Nephron (organoid): ENCODE data around the gene COG4.
A peak's percentile ranks its signal among the peaks of the same experiment; 100 is the strongest.
"Not testable (repeated sequence)": the region's sequence is repeated elsewhere in the genome, so short reads cannot be mapped to it uniquely, and the experiment has no call there.

Source experiments
- H3K27ac Mint-ChIP-seq, 3 experiments: 2 replicates each; pipeline ENCODE4 v1.8.0; 2020; ENCODE audit warnings: mixed read lengths in 3 of 3, mild to moderate bottlenecking in 2 of 3, moderate library complexity in 1 of 3
- H3K27me3 Mint-ChIP-seq: 2 replicates; pipeline ENCODE4 v1.8.0; 2021; ENCODE audit warnings: low read depth, mild to moderate bottlenecking, moderate library complexity, mixed read lengths
- H3K36me3 Mint-ChIP-seq: 2 replicates; pipeline ENCODE4 v1.8.0; 2020; ENCODE audit warnings: low read depth, mixed read lengths
- H3K4me1 Mint-ChIP-seq: 2 replicates; pipeline ENCODE4 v1.8.0; 2020; ENCODE audit warnings: mixed read lengths
- H3K4me3 Mint-ChIP-seq, 3 experiments: 2 replicates each; pipeline ENCODE4 v1.8.0; 2020; ENCODE audit warnings: mild to moderate bottlenecking in 3 of 3, mixed read lengths in 3 of 3, moderate library complexity in 2 of 3
- H3K9me3 Mint-ChIP-seq: 2 replicates; pipeline ENCODE4 v1.8.0; 2020; ENCODE audit warnings: mixed read lengths
- TF ChIP-seq, protein P1 (sequence below), 3 experiments: fragments of 200-600 bp; sonication (generic); IDR thresholded peaks; one replicate each; pipeline ENCODE4 v1.5.0; 2021; ENCODE audit warnings: antibody characterized with exemption in 3 of 3; ENCODE audit not compliant: unreplicated experiment in 3 of 3

Gene COG4

DNA sequence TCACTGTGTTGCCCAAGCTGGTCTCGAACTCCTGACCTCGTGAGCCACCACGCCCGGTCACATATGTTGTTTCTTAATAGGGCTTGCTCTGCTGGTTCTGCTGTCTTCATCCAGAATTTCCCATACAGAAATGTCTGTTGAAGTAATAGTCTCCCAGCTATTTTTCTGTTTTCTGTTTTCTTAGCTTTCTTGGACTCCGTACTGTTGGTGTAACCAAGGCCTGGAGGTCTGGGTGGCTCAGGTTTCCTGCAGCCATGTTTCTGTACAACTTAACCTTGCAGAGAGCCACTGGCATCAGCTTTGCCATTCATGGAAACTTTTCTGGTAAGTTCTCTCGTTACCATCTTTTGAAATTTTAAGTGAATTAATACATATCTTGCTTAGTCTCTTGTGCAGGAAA is 3.0 kb upstream of the COG4 start:
- H3K4me1 Mint-ChIP-seq = peaks cover 58% of the 10 kb centered on the region
- peak overlapping the region; percentile 32 to 92 (median 50) for H3K27ac Mint-ChIP-seq
- H3K4me3 Mint-ChIP-seq = peak overlapping the region; percentile 76 to 88 (median 84)
- H3K27me3 Mint-ChIP-seq = no peaks in the 10 kb centered on the region
- TF ChIP-seq, protein P1, sequence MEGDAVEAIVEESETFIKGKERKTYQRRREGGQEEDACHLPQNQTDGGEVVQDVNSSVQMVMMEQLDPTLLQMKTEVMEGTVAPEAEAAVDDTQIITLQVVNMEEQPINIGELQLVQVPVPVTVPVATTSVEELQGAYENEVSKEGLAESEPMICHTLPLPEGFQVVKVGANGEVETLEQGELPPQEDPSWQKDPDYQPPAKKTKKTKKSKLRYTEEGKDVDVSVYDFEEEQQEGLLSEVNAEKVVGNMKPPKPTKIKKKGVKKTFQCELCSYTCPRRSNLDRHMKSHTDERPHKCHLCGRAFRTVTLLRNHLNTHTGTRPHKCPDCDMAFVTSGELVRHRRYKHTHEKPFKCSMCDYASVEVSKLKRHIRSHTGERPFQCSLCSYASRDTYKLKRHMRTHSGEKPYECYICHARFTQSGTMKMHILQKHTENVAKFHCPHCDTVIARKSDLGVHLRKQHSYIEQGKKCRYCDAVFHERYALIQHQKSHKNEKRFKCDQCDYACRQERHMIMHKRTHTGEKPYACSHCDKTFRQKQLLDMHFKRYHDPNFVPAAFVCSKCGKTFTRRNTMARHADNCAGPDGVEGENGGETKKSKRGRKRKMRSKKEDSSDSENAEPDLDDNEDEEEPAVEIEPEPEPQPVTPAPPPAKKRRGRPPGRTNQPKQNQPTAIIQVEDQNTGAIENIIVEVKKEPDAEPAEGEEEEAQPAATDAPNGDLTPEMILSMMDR (IDR thresholded peaks at IDR 0.05; ENCODE audit: unreplicated experiment in 3 of 3) = no peak
- H3K36me3 Mint-ChIP-seq = peaks cover 41% of the 10 kb centered on the region
- H3K9me3 Mint-ChIP-seq = no peaks in the 10 kb centered on the region

DNA sequence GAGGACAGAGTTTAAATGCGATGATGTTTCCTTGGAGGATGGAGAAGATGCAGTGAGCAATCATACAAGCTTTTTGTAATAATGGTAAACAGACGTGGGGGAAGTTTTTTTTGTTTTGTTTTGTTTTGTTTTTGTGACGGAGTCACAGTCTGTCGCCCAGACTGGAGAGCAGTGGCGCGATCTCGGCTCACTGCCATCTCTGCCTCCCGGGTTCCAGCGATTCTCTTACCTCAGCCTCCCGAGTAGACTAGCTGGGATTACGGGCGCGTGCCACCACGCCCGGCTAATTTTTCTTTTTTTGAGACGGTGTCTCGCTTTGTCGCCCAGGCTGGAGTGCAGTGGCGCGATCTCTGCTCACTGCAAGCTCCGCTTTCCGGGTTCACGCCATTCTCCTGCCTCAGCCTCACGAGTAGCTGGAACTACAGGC is 1.1 kb upstream of the COG4 start:
- Mint-ChIP-seq H3K4me3 (peak overlapping the region; percentile 94 to 99 (median 97)), H3K36me3 (peaks cover 33% of the 10 kb centered on the region), H3K4me1 (peaks cover 57% of the 10 kb centered on the region), H3K27ac (peak overlapping the region; percentile 98 to 100 (median 100))
- H3K27me3 Mint-ChIP-seq, H3K9me3 Mint-ChIP-seq: not testable (repeated sequence)

DNA sequence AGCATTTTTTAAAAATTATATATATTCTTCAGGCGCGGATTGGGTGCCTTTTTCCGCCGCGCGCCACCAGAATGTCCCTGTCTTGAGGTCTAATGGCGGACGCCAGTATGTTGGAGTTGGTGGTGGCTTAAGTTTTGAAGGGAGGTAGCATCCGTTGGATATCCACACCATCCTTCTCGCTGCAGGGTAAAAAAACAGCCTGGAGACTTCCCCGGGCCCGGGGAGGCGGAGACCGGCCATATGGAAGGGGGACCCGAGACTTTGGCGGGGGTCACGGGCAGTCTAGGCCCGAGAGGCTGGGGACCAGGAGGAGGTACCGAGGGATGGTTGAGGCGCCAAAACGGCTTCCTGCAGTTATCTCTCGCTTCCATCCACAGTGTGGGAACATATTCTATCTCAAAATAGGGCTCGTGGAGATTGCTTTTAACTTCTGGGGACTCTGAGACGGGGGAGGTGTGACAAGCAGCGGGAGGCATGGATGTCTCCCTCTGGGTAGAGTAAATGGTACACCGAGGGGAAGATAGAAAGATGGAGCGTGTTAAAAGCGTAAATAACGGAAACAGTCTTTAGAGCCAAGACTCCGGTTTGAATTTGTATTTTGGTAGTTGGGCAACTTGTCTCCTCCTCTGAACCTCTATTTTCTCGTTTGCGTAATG is 517 bp upstream of the COG4 start, which contains the start of gene SF3B3:
Gene SF3B3 (plus strand): TSS at position 74 of the 656 bp plus-strand sequence. CDS start 2,841 bp downstream, outside the sequence.
- peak within 1 kb of the TSS; percentile 98 to 100 (median 100) for H3K27ac Mint-ChIP-seq
- TF ChIP-seq, protein P1 (IDR thresholded peaks at IDR 0.05; ENCODE audit: unreplicated experiment in 3 of 3) = no peak
- peaks cover 29% of the 10 kb centered on the region for H3K36me3 Mint-ChIP-seq
- H3K4me3 Mint-ChIP-seq = peak within 1 kb of the TSS; percentile 94 to 99 (median 97)
- H3K9me3 Mint-ChIP-seq = no peaks in the 10 kb centered on the region
- H3K27me3 Mint-ChIP-seq = no peaks in the 10 kb centered on the region
- peaks cover 52% of the 10 kb centered on the region for H3K4me1 Mint-ChIP-seq

DNA sequence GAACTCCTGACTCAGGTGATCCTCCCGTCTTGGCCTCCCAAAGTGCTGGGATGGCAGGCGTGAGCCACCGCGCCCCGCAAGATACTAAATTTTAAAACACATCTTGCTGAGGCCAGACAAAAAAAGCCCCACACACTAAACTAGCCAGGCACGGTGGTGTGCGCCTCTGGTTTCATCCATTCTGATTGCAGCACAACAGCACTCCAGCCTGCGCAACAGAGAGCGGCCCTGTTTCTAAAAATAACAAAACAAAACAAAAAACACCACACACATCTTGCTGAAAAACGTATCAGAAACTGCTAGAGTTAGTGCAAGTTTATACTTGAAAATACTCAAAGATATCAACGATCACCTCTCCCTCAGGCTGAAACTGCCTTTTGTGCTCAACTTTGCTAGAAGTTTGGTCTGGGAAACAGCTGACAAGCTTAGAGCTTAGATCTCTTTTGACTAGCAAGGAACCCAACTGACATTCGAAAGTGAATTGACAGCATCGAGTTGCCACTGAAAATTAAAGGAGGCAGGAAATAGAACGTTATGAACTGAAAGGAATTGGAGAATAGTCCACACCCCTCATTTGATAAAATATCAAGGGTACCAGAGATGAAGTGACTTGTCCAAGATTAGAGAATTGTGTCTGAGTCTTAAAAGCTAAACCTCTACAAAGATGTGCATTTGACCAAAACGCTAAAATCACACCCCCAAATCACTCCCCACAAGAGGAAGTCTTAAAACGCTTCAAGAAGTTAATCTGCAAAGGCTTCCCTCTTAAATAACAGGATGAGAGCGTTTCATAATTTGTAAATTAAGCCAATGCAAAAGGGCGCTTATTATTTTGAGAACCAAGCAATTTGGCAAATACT is 908 bp downstream of the COG4 start:
- TF ChIP-seq, protein P1 (IDR thresholded peaks at IDR 0.05; ENCODE audit: unreplicated experiment in 3 of 3) = no peak
- Mint-ChIP-seq H3K4me3 (peak overlapping the region; percentile 94 to 99 (median 97)), H3K27me3 (no peaks in the 10 kb centered on the region), H3K36me3 (peaks cover 29% of the 10 kb centered on the region), H3K9me3 (no peaks in the 10 kb centered on the region), H3K4me1 (peaks cover 44% of the 10 kb centered on the region), H3K27ac (peak overlapping the region; percentile 98 to 100 (median 100))

DNA sequence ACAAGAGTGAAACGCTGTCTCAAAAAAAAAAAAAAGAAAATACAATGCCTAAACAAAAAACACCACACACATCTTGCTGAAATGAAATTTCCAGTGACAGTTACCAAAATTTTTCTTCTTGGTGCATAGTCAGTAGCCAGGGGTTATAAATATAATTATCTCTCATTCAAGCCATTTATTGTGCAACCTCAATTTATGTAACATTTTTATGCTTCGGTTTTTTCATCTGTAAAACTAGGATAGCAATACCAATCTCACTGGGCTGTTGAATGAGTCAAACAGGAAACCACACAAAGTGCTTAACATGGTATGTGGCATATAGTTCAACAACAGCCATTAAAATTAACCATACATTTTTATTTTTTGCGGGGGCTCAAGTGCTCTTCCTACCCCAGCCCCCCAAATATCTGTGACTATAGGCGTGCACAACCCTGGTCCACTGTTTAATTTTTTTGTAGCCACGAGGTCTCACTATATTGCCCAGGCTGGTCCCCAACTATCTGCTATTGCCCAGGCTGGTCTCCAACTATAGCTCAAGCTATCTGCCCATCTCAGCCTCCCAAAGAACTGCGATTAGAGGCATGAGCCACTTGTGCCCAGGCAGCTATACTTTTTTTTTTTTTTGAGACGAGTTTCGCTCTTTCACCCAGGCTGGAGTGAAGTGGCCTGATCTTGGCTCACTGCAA is 2.6 kb downstream of the COG4 start:
- TF ChIP-seq, protein P1 (IDR thresholded peaks at IDR 0.05; ENCODE audit: unreplicated experiment in 3 of 3) = no peak
- peaks cover 28% of the 10 kb centered on the region for H3K36me3 Mint-ChIP-seq
- H3K4me1 Mint-ChIP-seq = peaks cover 31% of the 10 kb centered on the region
- H3K27ac Mint-ChIP-seq = no peak overlapping the region
- H3K27me3 Mint-ChIP-seq = no peaks in the 10 kb centered on the region
- H3K4me3 Mint-ChIP-seq = peak overlapping the region; percentile 37 to 71 (median 69)
- no peaks in the 10 kb centered on the region for H3K9me3 Mint-ChIP-seq

DNA sequence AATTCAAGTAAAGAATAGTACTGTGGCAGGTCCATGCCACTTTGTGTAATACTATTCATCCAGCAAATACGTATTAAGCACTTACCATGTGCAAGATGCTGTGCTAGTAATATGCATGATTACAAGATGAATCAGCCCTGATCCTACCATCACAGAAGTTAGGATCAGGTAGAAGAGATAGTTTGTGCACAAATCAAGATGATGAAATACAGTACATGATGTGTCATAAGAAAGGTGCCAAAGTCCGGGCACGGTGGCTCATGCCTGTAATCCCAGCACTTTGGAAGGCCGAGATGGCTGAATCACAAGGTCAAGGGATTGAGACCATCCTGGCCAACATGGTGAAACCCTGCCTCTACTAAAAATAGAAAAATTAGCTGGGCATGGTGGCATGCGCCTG is 10.9 kb downstream of the COG4 start:
- H3K4me1 Mint-ChIP-seq = no peaks in the 10 kb centered on the region
- no peaks in the 10 kb centered on the region for H3K27me3 Mint-ChIP-seq
- no peak overlapping the region for H3K27ac Mint-ChIP-seq
- peaks cover 52% of the 10 kb centered on the region for H3K36me3 Mint-ChIP-seq
- H3K4me3 Mint-ChIP-seq = no peak overlapping the region
- H3K9me3 Mint-ChIP-seq = no peaks in the 10 kb centered on the region
- TF ChIP-seq, protein P1 (IDR thresholded peaks at IDR 0.05; ENCODE audit: unreplicated experiment in 3 of 3) = no peak
